Activated CD8-positive, alpha-beta memory T cell treated with anti-CD3 and anti-CD28 coated beads for 24 hours (primary cell): ENCODE results near the gene CSNK1G1.
"Not testable (repeated sequence)": the region's sequence is repeated elsewhere in the genome, so short reads cannot be mapped to it uniquely, and the experiment has no call there.

Experiments
- DNase-seq: peaks from one replicate; pipeline ENCODE4 v3.0.0-alpha.2; 2020

Gene CSNK1G1

GRCh38 chr15:64355944-64356709 lies at the start of gene CSNK1G1:
CSNK1G1 (minus strand) TSS chr15:64356173; CDS start chr15:64300499, 55,674 bp downstream.
- peak; percentile 94 for DNase-seq

GRCh38 chr15:64400583-64400982 lies 44.6 kb upstream of the CSNK1G1 start:
- no peak for DNase-seq

- DNase-seq = no peak
Observed at GRCh38 chr15:64398575-64398974, 42.6 kb upstream of the CSNK1G1 start.

- DNase-seq = no peak
Observed at GRCh38 chr15:64396789-64397188, 40.8 kb upstream of the CSNK1G1 start.

GRCh38 chr15:64392471-64392870 lies 36.5 kb upstream of the CSNK1G1 start:
- not testable (repeated sequence) for DNase-seq

GRCh38 chr15:64389036-64389435 lies 33.1 kb upstream of the CSNK1G1 start:
- DNase-seq = no peak

- peak; percentile 98 for DNase-seq
Observed at GRCh38 chr15:64387562-64388168, 31.7 kb upstream of the CSNK1G1 start, which contains the start of gene TRIP4. TRIP4 (plus strand) TSS chr15:64387836; CDS start chr15:64387864, 28 bp downstream.

- DNase-seq = no peak
Observed at GRCh38 chr15:64386291-64386690, 30.3 kb upstream of the CSNK1G1 start.

- no peak for DNase-seq
Observed at GRCh38 chr15:64383760-64384159, 27.8 kb upstream of the CSNK1G1 start.

GRCh38 chr15:64381000-64381751 lies 25.2 kb upstream of the CSNK1G1 start, which contains the start of gene PCLAF:
PCLAF (minus strand) TSS chr15:64381441; CDS start chr15:64381371, 70 bp downstream.
- DNase-seq = peak; percentile 95

GRCh38 chr15:64380130-64380870 lies 24.3 kb upstream of the CSNK1G1 start:
- DNase-seq = not testable (repeated sequence)

- DNase-seq = no peak
Observed at GRCh38 chr15:64379216-64379960, 23.4 kb upstream of the CSNK1G1 start.

- DNase-seq = no peak
Observed at GRCh38 chr15:64373360-64373759, 17.4 kb upstream of the CSNK1G1 start.

- DNase-seq = not testable (repeated sequence)
Observed at GRCh38 chr15:64371383-64371782, 15.4 kb upstream of the CSNK1G1 start.

GRCh38 chr15:64369078-64369607 lies 13.2 kb upstream of the CSNK1G1 start:
- DNase-seq = no peak

GRCh38 chr15:64361259-64361658 lies 5.3 kb upstream of the CSNK1G1 start:
- DNase-seq = no peak

GRCh38 chr15:64356710-64357040 lies 702 bp upstream of the CSNK1G1 start:
- no peak for DNase-seq

- no peak for DNase-seq
Observed at GRCh38 chr15:64355348-64355943, 527 bp downstream of the CSNK1G1 start.

- DNase-seq = no peak
Observed at GRCh38 chr15:64354688-64355344, 1.2 kb downstream of the CSNK1G1 start.

GRCh38 chr15:64351265-64351664 lies 4.7 kb downstream of the CSNK1G1 start:
- DNase-seq = no peak

GRCh38 chr15:64349375-64349774 lies 6.6 kb downstream of the CSNK1G1 start:
- no peak for DNase-seq
